HEK293T (cell line): Measurements from ENCODE around the gene PRIMA1.

Experiments used
- FOXA1 ChIP-seq: fragments of 450-650 bp; IDR thresholded peaks from 2 replicates; pipeline ENCODE4 v1.6.1; 2016; ENCODE audit warnings: mild to moderate bottlenecking
- HDGF ChIP-seq: fragments of 450-650 bp; IDR thresholded peaks from 2 replicates; pipeline ENCODE4 v1.6.1; 2017; ENCODE audit warnings: antibody characterized with exemption, borderline replicate concordance
- L3MBTL2 ChIP-seq: fragments of 450-650 bp; conservative IDR thresholded peaks from 2 replicates; pipeline ENCODE4 v1.6.1; 2016; ENCODE audit warnings: mild to moderate bottlenecking
- LEF1 ChIP-seq: fragments of 450-650 bp; IDR thresholded peaks from 2 replicates; pipeline ENCODE4 v1.6.1; 2017; ENCODE audit warnings: mild to moderate bottlenecking, borderline replicate concordance
- PKNOX1 ChIP-seq: fragments of 450-650 bp; IDR thresholded peaks from 2 replicates; pipeline ENCODE4 v1.6.1; 2016
- SP1 ChIP-seq: fragments of 450-650 bp; IDR thresholded peaks from 2 replicates; pipeline ENCODE4 v1.6.1; 2017
- TARDBP ChIP-seq: fragments of 450-650 bp; IDR thresholded peaks from 2 replicates; pipeline ENCODE4 v1.6.1; 2016
- ZNF384 ChIP-seq: fragments of 450-650 bp; IDR thresholded peaks from 2 replicates; pipeline ENCODE4 v1.6.1; 2016

- TF ChIP-seq LEF1 = no peak
- TF ChIP-seq FOXA1 = no peak
- TF ChIP-seq HDGF = no peak
- no peak for TF ChIP-seq ZNF384
- TF ChIP-seq SP1 = no peak
- TF ChIP-seq L3MBTL2 = no peak
- TF ChIP-seq TARDBP = no peak
- no peak for TF ChIP-seq PKNOX1
These were observed 86.7 kb downstream of the PRIMA1 start for GRCh38 chr14:93701562-93701961.
